ENCODE measurements around the gene GUCA2B.
A peak's percentile ranks its signal among the peaks of the same experiment; 100 is the strongest.

The GUCA2B gene

DNA sequence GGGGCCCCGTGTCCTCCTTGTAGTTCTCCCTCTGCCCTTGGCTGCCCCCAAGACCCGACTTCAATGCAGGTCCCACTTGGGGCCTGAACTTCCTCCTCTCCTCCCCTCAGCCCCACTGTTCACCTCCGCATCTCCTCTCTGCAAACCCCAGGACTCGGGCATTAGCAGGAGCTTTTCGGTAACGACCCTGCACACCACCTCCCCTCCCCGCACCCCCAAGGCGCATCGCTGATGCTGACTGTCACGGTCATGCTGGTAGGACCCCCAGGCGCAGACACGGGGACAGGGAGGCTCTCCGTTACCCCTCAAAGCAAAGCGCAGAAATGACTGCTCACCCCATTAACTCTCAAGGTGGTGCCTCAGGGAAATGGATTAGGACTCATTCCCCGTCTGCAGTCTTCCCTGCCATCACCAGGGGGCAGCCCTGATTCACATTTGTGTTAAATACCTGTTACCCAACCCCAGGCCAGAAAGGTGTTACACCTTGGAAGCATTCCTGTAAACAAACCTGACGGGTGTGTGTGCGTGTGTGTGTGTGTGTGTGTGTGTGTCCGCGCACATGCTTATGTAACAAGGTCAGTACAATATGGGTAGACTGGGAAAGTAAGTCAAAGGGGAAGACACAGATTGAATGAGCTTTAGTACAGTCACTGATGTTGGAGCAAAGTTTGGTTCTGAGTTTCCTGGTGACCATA lies 6.4 kb upstream of the GUCA2B start:
- Histone ChIP-seq H3K27me3 (no peaks in the 10 kb centered on the region), H3K27ac (no peak overlapping the region), H4K20me1 (no peaks in the 10 kb centered on the region), H3K4me3 (no peak overlapping the region), H3K9ac (no peak overlapping the region), H3K4me2 (peak overlapping the region; percentile 26 to 70 (median 63); a peak in 21 of 22 replicates), H3K9me3 (replicated peaks in 1 of 11) (no peaks in the 10 kb centered on the region), H3K36me3 (no peaks in the 10 kb centered on the region), H3K4me1 (peaks cover 36 to 51% (median 40%) of the 10 kb centered on the region in 10 experiments)
- no peak for TF ChIP-seq Cebpa-rat (IDR thresholded peaks at IDR 0.05)

DNA sequence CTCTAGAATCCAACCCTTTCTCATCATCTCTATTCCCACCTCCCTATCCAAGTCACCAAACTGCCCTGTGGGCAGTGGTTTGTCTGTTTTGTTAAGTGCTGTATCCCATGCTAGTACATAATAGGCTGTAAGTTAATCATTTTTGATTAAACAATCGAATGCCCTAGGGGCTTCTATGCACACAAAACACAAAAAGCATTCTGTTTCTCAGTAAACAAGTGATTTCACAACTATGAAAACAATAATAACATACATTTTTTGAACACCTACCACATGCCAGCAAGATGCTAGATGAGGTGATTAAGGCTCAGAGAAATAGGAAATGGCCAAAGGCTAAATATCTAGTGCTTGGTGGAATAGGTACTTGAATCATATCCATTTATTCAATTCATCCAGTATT lies 5.0 kb upstream of the GUCA2B start:
- Histone ChIP-seq H3K27me3 (no peaks in the 10 kb centered on the region), H4K20me1 (no peaks in the 10 kb centered on the region), H3K4me1 (peaks cover 34 to 45% (median 38%) of the 10 kb centered on the region in 10 experiments), H3K36me3 (no peaks in the 10 kb centered on the region), H3K9ac (no peak overlapping the region), H3K27ac (no peak overlapping the region), H3K4me3 (no peak overlapping the region), H3K9me3 (replicated peaks in 1 of 11) (no peaks in the 10 kb centered on the region), H3K4me2 (no peak overlapping the region)
- no peak for TF ChIP-seq Cebpa-rat (IDR thresholded peaks at IDR 0.05)

DNA sequence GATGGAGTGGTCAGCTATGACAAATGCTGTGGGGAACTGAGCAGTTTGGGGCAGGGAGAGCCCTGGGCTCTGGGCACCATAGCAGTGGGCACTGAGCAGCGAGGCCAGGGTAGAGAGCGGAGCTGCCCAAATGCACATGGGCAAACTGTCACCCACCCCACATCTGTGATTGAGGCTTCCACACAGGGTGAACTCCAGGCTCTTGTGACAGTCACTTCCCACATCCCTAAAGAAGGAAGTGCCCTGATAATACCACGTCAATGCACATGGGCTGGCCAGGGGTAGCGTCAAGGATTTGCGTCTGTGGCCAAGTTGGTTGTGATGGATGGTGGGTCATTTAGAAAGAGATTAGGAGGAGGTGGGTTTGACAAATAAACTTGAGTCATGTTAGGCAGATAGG lies 2.6 kb upstream of the GUCA2B start:
- peaks cover 11 to 23% (median 14%) of the 10 kb centered on the region in 10 experiments for H3K4me1 ChIP-seq
- no peaks in the 10 kb centered on the region for H3K36me3 ChIP-seq
- no peak overlapping the region for H3K4me3 ChIP-seq
- no peak overlapping the region for H3K9ac ChIP-seq
- TF ChIP-seq Cebpa-rat (IDR thresholded peaks at IDR 0.05): peak in 1 of 11 experiments; percentile 11; a peak in 1 of 22 replicates
- H4K20me1 ChIP-seq: no peaks in the 10 kb centered on the region
- H3K4me2 ChIP-seq: peak overlapping the region in 1 of 11 experiments; percentile 6; a peak in 1 of 22 replicates
- H3K27ac ChIP-seq: no peak overlapping the region
- H3K27me3 ChIP-seq: no peaks in the 10 kb centered on the region
- no peaks in the 10 kb centered on the region for H3K9me3 ChIP-seq (replicated peaks in 1 of 11)

DNA sequence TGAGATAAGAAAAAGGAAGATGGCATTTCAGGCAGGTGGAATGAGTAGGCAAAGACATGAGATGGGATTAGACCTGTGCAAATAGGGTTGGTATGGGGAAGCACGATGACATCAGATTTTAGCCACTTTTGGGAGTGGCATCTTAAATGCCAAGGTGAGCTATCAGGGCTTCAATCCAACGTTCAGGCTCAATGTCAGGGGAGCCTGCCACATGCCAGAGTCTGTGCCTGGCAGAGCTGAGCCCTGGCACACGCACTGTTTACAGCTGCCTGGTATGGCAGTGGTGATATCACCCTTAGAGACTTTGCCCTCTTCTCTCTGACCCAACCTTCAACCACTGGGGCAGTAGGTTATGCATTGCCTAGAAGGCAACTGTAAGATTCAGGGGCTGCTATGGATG lies 1.1 kb upstream of the GUCA2B start:
- Histone ChIP-seq H3K27me3 (no peaks in the 10 kb centered on the region), H3K9ac (no peak overlapping the region), H3K27ac (no peak overlapping the region), H3K36me3 (no peaks in the 10 kb centered on the region), H3K4me2 (no peak overlapping the region), H3K9me3 (replicated peaks in 1 of 11) (no peaks in the 10 kb centered on the region), H3K4me1 (peaks cover 0 to 12% (median 0%) of the 10 kb centered on the region in 10 experiments; a peak in 6 of 20 replicates), H3K4me3 (no peak overlapping the region), H4K20me1 (no peaks in the 10 kb centered on the region)
- no peak for TF ChIP-seq Cebpa-rat (IDR thresholded peaks at IDR 0.05)

DNA sequence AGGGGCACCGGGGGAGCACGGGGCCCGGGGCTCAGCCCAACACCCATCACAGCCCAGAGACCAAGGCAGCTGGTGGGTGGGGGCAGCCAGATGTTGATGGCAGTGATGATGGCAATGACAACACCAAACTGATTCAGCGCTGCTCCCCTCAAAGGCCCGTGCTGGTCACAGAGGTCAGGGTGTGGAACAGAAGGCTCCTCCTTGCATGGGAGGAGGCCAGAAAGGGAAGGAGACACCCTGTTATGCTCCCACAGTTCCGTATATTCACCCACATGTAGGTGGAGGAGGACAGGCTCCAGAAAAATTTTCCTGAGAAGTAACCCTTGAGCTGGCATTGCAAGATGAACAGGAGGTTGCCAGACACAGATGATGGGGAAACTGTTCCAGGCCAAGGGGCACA lies 414 bp downstream of the GUCA2B start:
- no peaks in the 10 kb centered on the region for H3K27me3 ChIP-seq
- H3K4me3 ChIP-seq: no peak overlapping the region
- H3K4me2 ChIP-seq: no peak overlapping the region
- no peaks in the 10 kb centered on the region for H4K20me1 ChIP-seq
- no peak overlapping the region for H3K9ac ChIP-seq
- H3K4me1 ChIP-seq: peaks cover 0 to 13% (median 0%) of the 10 kb centered on the region in 10 experiments; a peak in 2 of 20 replicates
- no peak for TF ChIP-seq Cebpa-rat (IDR thresholded peaks at IDR 0.05)
- H3K36me3 ChIP-seq: no peaks in the 10 kb centered on the region
- no peak overlapping the region for H3K27ac ChIP-seq
- H3K9me3 ChIP-seq (replicated peaks in 1 of 11): no peaks in the 10 kb centered on the region

DNA sequence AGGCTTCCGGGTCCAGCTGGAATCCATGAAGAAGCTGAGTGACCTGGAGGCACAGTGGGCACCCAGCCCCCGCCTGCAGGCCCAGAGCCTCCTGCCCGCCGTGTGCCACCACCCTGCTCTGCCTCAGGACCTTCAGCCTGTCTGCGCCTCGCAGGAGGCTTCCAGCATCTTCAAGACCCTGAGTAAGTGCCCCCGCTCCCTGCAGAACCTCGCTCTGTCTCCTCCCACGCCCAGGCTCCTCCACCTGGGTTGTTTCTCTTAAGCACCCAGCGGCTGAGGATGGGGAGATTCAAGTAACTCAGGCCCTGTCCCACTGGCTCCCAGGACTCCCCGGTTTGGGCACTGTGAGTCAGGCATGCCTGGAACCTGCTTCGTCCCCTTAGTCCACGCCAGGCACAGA lies 1.5 kb downstream of the GUCA2B start:
- no peak for TF ChIP-seq Cebpa-rat (IDR thresholded peaks at IDR 0.05)
- no peak overlapping the region for H3K27ac ChIP-seq
- H3K4me1 ChIP-seq: peaks cover 0 to 8% (median 0%) of the 10 kb centered on the region in 10 experiments; a peak in 2 of 20 replicates
- no peaks in the 10 kb centered on the region for H3K36me3 ChIP-seq
- H3K27me3 ChIP-seq: no peaks in the 10 kb centered on the region
- H3K9me3 ChIP-seq (replicated peaks in 1 of 11): 0 out of 22 replicates have a peak, but pooled peaks cover 0 to 3% (median 0%) of the 10 kb centered on the region in 11 experiments
- H4K20me1 ChIP-seq: no peaks in the 10 kb centered on the region
- H3K4me2 ChIP-seq: no peak overlapping the region
- no peak overlapping the region for H3K9ac ChIP-seq
- no peak overlapping the region for H3K4me3 ChIP-seq

DNA sequence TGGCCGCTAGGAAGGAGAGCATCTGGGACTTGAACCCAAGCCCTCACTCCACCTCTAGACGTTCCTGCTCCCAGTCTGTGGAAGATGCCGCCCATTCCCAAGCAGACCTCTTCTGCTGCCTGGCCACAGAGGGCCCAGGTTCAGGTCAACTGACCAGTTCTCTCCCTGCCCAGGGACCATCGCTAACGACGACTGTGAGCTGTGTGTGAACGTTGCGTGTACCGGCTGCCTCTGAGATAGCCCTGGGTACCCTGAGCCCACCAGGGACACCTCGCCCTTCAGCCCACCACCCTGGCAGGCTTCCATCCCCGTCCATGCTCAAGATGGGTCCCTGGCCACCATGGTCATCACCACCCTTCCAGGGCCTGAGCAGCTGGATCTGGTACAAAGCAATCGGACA lies 2.2 kb downstream of the GUCA2B start:
- Histone ChIP-seq H3K4me2 (no peak overlapping the region), H4K20me1 (no peaks in the 10 kb centered on the region), H3K4me3 (no peak overlapping the region), H3K27ac (no peak overlapping the region), H3K9me3 (replicated peaks in 1 of 11) (peaks cover 1 to 5% (median 2%) of the 10 kb centered on the region in 11 experiments; a peak in 19 of 22 replicates), H3K9ac (no peak overlapping the region), H3K27me3 (no peaks in the 10 kb centered on the region), H3K4me1 (0 out of 20 replicates have a peak, but pooled peaks cover 0 to 4% (median 0%) of the 10 kb centered on the region in 10 experiments), H3K36me3 (no peaks in the 10 kb centered on the region)
- no peak for TF ChIP-seq Cebpa-rat (IDR thresholded peaks at IDR 0.05)

DNA sequence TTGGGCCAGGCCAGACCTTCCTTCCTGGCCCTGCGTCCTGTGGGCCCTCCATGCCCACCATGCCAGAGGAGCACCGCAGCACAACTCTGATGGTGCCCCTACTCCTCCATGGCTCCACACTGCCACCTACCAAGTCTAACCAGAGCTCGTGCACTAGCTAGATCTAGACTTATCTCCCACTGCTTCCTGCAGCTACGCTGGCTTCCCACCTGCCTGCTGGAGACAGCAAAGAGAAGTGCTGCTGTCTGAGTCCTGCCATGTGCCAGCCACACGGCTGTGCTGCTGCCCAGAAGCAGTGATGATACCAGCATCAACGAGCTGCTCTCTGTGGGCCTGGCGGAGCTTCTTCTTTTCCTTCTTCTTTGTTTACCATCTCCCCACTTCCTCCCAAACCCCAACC lies 4.5 kb downstream of the GUCA2B start:
- Histone ChIP-seq H4K20me1 (no peaks in the 10 kb centered on the region), H3K9me3 (replicated peaks in 1 of 11) (peaks cover 12 to 17% (median 15%) of the 10 kb centered on the region in 11 experiments), H3K27me3 (no peaks in the 10 kb centered on the region), H3K36me3 (no peaks in the 10 kb centered on the region), H3K27ac (no peak overlapping the region), H3K4me3 (no peak overlapping the region), H3K4me2 (no peak overlapping the region), H3K9ac (no peak overlapping the region), H3K4me1 (peaks cover 0 to 12% (median 0%) of the 10 kb centered on the region in 10 experiments; a peak in 7 of 20 replicates)
- TF ChIP-seq Cebpa-rat (IDR thresholded peaks at IDR 0.05): no peak

DNA sequence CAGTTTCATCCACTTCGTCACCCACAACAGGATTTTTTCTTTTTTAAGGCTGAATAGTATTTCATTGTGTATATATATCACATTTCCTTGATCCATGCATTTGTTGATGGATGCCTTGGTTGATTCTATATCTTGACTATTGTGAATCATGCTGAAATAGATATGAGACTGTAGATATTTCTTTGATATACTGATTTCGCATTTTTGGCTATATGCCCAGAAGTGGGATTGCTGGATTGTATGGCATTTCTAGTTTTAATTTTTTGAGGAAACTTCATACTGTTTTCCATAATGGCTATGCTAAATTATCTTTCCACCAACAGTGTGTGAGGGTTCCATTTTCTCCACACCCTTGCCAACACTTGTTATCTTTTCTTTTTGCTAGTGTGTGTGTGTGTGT lies 5.0 kb downstream of the GUCA2B start:
- no peak for TF ChIP-seq Cebpa-rat (IDR thresholded peaks at IDR 0.05)
- Histone ChIP-seq H4K20me1 (no peaks in the 10 kb centered on the region), H3K27ac (no peak overlapping the region)

DNA sequence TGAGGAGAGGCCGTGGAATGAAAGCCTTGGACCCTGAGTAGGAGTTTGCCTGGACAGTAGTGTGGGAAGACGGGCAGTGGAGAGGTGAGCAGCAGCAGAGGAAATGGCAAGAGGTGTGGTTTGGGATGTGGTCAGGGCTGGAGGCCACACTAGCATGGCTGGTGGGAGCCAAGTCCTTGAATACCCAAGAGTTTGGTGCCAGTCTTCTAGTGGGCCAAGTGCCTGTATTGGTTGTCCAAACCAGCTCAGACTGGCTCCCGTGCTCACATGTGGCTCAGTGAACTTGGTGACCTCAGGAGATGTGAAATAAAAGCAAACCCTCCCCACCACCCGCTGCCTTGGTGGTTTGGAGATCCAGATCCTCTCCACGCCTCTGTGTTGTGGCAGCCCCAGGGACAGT lies 9.0 kb downstream of the GUCA2B start:
- no peaks in the 10 kb centered on the region for H4K20me1 ChIP-seq
- no peaks in the 10 kb centered on the region for H3K36me3 ChIP-seq
- H3K4me2 ChIP-seq: peak overlapping the region in 3 of 11 experiments; percentile 2 to 21 (median 15); a peak in 2 of 22 replicates
- peaks cover 0 to 18% (median 7%) of the 10 kb centered on the region in 10 experiments; a peak in 9 of 20 replicates for H3K4me1 ChIP-seq
- no peak overlapping the region for H3K9ac ChIP-seq
- H3K9me3 ChIP-seq (replicated peaks in 1 of 11): peaks cover 12 to 17% (median 15%) of the 10 kb centered on the region in 11 experiments
- no peak for TF ChIP-seq Cebpa-rat (IDR thresholded peaks at IDR 0.05)
- H3K27me3 ChIP-seq: no peaks in the 10 kb centered on the region
- no peak overlapping the region for H3K27ac ChIP-seq
- H3K4me3 ChIP-seq: no peak overlapping the region

More for the DNA sequence above, 5.0 kb downstream of the GUCA2B start:
- Histone ChIP-seq H3K4me2 (no peak overlapping the region), H3K4me3 (no peak overlapping the region), H3K9me3 (replicated peaks in 1 of 11) (peaks cover 12 to 17% (median 15%) of the 10 kb centered on the region in 11 experiments), H3K36me3 (no peaks in the 10 kb centered on the region), H3K9ac (no peak overlapping the region), H3K4me1 (peaks cover 0 to 12% (median 0%) of the 10 kb centered on the region in 10 experiments; a peak in 7 of 20 replicates), H3K27me3 (no peaks in the 10 kb centered on the region)

All from BLaER1 treated with 17β-estradiol and CSF1 and Interleukin-3, amounts not matched to agents 10 nM and 100 nM (cell line).